CD4-positive, alpha-beta T cell treated with Interferon gamma for 1 hour (primary cell): ENCODE results near the gene FBXL17.
"Not testable (repeated sequence)": the region's sequence is repeated elsewhere in the genome, so short reads cannot be mapped to it uniquely, and the experiment has no call there.

Experiments used
- DNase-seq: peaks from one replicate; pipeline ENCODE4 v3.0.0-alpha.2; 2020

Gene FBXL17

GRCh38 chr5:108297042-108297601 is 84.8 kb downstream of the FBXL17 start:
- no peak for DNase-seq

GRCh38 chr5:108295578-108296368 is 86.1 kb downstream of the FBXL17 start:
- DNase-seq: no peak

GRCh38 chr5:108280960-108281569 is 100.8 kb downstream of the FBXL17 start:
- no peak for DNase-seq

- no peak for DNase-seq
These were observed 101.7 kb downstream of the FBXL17 start for GRCh38 chr5:108280248-108280647.

- DNase-seq: no peak
These were observed 103.3 kb downstream of the FBXL17 start for GRCh38 chr5:108278285-108279240.

- DNase-seq: no peak
These were observed 105.5 kb downstream of the FBXL17 start for GRCh38 chr5:108276187-108277050.

GRCh38 chr5:108274080-108274479 is 107.8 kb downstream of the FBXL17 start:
- not testable (repeated sequence) for DNase-seq

GRCh38 chr5:108271127-108271526 is 110.8 kb downstream of the FBXL17 start:
- DNase-seq: no peak

- no peak for DNase-seq
These were observed 115.7 kb downstream of the FBXL17 start for GRCh38 chr5:108266242-108266641.

- no peak for DNase-seq
These were observed 117.4 kb downstream of the FBXL17 start for GRCh38 chr5:108264533-108264932.

- no peak for DNase-seq
These were observed 118.6 kb downstream of the FBXL17 start for GRCh38 chr5:108263338-108263737.

GRCh38 chr5:108260858-108261170 is 121.1 kb downstream of the FBXL17 start:
- DNase-seq: no peak

- peak; percentile 49 for DNase-seq
These were observed 121.6 kb downstream of the FBXL17 start for GRCh38 chr5:108260117-108260857.

- no peak for DNase-seq
These were observed 122.6 kb downstream of the FBXL17 start for GRCh38 chr5:108259306-108259705.

GRCh38 chr5:108257996-108258395 is 123.9 kb downstream of the FBXL17 start:
- no peak for DNase-seq

- no peak for DNase-seq
These were observed 126.4 kb downstream of the FBXL17 start for GRCh38 chr5:108255468-108255867.

GRCh38 chr5:108251350-108251749 is 130.5 kb downstream of the FBXL17 start:
- DNase-seq: no peak

GRCh38 chr5:108249785-108250426 is 132.0 kb downstream of the FBXL17 start:
- DNase-seq: no peak

- no peak for DNase-seq
These were observed 132.7 kb downstream of the FBXL17 start for GRCh38 chr5:108249095-108249784.
